ENCODE results near the gene SMPD3.

DNA sequence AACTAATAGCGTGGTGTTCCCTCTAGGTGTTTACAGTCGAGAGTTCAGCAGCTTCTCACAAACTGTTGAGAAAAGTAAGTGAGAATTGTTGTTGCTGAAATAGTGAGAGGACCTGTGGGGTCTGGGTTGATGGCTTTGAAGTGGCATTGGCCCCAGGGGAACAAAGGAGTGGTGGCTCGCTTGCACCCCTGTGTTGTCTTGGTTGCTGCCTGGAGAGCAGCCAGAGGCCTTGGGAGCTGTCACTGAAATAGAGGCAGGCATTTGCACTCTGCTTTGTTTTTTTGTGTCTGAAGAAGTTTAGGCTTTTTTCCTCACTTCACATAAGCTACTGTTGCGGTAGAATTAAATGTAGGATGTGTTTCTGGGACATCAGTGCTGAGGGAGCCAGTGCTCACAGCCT, 100.7 kb downstream of the SMPD3 start:
- TF ChIP-seq SIRT6 (IDR thresholded peaks at IDR 0.05; ENCODE audit: low read length) (no peak), JUND (IDR thresholded peaks at IDR 0.05; ENCODE audit: low read length) (no peak), GABPA (IDR thresholded peaks at IDR 0.05; ENCODE audit: borderline replicate concordance, insufficient read depth, low read length) (no peak), PHF8 (conservative IDR thresholded peaks at IDR 0.05; ENCODE audit: low read depth, low read length) (no peak), CHD2 (IDR thresholded peaks at IDR 0.05; ENCODE audit: low read length) (no peak), RFX5 (IDR thresholded peaks at IDR 0.05; ENCODE audit: borderline replicate concordance, low read depth, low read length) (no peak), POU5F1 (IDR thresholded peaks at IDR 0.05; ENCODE audit: low read depth, low read length) (no peak), HDAC2 (IDR thresholded peaks at IDR 0.05; ENCODE audit: borderline replicate concordance in 1 of 2, low read depth in 2 of 2, low read length in 2 of 2) (no peak), EZH2 (IDR thresholded peaks at IDR 0.05; ENCODE audit: low read depth, low read length, severe bottlenecking) (no peak), TEAD4 (IDR thresholded peaks at IDR 0.05; ENCODE audit: low read depth, low read length) (no peak), TAF1 (IDR thresholded peaks at IDR 0.05; ENCODE audit: low read depth, low read length) (no peak), POLR2A (IDR thresholded peaks at IDR 0.05; ENCODE audit: control extremely low read depth in 1 of 2, low read depth in 2 of 2, low read length in 2 of 2) (no peak)
- TF ChIP-seq, protein P1, sequence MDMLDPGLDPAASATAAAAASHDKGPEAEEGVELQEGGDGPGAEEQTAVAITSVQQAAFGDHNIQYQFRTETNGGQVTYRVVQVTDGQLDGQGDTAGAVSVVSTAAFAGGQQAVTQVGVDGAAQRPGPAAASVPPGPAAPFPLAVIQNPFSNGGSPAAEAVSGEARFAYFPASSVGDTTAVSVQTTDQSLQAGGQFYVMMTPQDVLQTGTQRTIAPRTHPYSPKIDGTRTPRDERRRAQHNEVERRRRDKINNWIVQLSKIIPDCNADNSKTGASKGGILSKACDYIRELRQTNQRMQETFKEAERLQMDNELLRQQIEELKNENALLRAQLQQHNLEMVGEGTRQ (IDR thresholded peaks at IDR 0.05; ENCODE audit: low read length): no peak
- TF ChIP-seq, protein P2, sequence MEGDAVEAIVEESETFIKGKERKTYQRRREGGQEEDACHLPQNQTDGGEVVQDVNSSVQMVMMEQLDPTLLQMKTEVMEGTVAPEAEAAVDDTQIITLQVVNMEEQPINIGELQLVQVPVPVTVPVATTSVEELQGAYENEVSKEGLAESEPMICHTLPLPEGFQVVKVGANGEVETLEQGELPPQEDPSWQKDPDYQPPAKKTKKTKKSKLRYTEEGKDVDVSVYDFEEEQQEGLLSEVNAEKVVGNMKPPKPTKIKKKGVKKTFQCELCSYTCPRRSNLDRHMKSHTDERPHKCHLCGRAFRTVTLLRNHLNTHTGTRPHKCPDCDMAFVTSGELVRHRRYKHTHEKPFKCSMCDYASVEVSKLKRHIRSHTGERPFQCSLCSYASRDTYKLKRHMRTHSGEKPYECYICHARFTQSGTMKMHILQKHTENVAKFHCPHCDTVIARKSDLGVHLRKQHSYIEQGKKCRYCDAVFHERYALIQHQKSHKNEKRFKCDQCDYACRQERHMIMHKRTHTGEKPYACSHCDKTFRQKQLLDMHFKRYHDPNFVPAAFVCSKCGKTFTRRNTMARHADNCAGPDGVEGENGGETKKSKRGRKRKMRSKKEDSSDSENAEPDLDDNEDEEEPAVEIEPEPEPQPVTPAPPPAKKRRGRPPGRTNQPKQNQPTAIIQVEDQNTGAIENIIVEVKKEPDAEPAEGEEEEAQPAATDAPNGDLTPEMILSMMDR (IDR thresholded peaks at IDR 0.05; ENCODE audit: control extremely low read depth in 1 of 3, insufficient read depth in 1 of 3, low read depth in 1 of 3, low read length in 3 of 3): no peak
